ENCODE results near the gene PLOD1.

Gene PLOD1

DNA sequence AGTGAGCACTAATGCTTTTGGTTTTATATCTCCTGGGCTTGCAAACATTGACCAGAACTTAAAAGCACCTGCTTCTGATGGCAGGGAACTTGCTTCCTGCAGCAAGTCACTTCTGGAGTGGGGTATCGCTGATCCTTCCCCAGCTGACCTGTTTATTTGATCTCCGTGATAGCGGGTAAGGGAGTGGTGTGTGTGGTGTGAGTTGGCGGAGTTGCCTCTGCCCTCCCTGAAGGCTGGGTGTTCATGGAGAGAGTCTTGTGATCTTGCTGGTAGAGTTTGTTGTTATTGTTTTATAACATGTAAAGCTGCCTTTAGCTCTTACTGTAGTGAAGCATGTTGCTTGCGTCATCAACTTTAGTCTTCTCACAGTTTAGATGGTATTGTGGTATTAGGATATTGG, 49.6 kb downstream of the PLOD1 start:
- H3K27ac Mint-ChIP-seq = no peak overlapping the region
- ATAC-seq (ENCODE audit: low read depth) (no peak), DNase-seq (ENCODE audit: low spot score in 2 of 2) (no peak)
- H3K4me1 Mint-ChIP-seq = peaks cover 32% of the 10 kb centered on the region
- no peaks in the 10 kb centered on the region for H3K27me3 Mint-ChIP-seq
- H3K4me3 Mint-ChIP-seq = no peak overlapping the region
- no peaks in the 10 kb centered on the region for H3K9me3 Mint-ChIP-seq
- H3K36me3 Mint-ChIP-seq = peaks cover 25% of the 10 kb centered on the region

- no peaks in the 10 kb centered on the region for H3K27me3 Mint-ChIP-seq
- no peak overlapping the region for H3K27ac Mint-ChIP-seq
- DNase-seq (ENCODE audit: low spot score in 2 of 2) = no peak
- H3K4me1 Mint-ChIP-seq = peaks cover 32% of the 10 kb centered on the region
- H3K36me3 Mint-ChIP-seq = peaks cover 28% of the 10 kb centered on the region
- no peak overlapping the region for H3K4me3 Mint-ChIP-seq
- ATAC-seq (ENCODE audit: low read depth) = no peak
- no peaks in the 10 kb centered on the region for H3K9me3 Mint-ChIP-seq
These were observed 50.1 kb downstream of the PLOD1 start for GRCh38 chr1:11984576-11984975.

DNA sequence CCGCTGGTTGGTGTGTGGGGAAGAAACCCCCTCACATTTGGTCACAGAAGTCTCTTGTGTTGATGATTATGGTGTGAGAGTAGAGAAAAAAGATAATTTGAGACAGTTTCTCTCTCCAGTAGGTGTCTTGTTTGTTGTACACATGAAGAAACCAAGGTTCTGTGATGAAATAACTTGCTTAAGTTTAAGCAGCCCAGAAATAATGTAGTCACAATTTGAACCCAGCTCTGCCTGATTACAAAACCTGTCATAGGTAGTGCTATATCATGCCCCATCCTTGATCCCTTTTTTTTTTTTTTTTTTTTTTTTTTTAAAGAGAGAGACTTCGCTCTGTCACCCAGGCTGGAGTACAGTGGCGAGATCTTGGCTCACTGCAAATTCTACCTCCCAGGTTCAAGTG, 50.7 kb downstream of the PLOD1 start:
- H3K36me3 Mint-ChIP-seq = peaks cover 30% of the 10 kb centered on the region

GRCh38 chr1:11985851-11986250, 51.3 kb downstream of the PLOD1 start:
- DNase-seq (ENCODE audit: low spot score in 2 of 2) (no peak), ATAC-seq (ENCODE audit: low read depth) (no peak)
- no peak overlapping the region for H3K4me3 Mint-ChIP-seq
- peaks cover 29% of the 10 kb centered on the region for H3K4me1 Mint-ChIP-seq
- no peaks in the 10 kb centered on the region for H3K27me3 Mint-ChIP-seq
- no peaks in the 10 kb centered on the region for H3K9me3 Mint-ChIP-seq
- no peak overlapping the region for H3K27ac Mint-ChIP-seq
- H3K36me3 Mint-ChIP-seq = peaks cover 36% of the 10 kb centered on the region

More for the DNA sequence above, 50.7 kb downstream of the PLOD1 start:
- Mint-ChIP-seq H3K27ac (no peak overlapping the region), H3K4me3 (no peak overlapping the region), H3K9me3 (no peaks in the 10 kb centered on the region), H3K4me1 (peaks cover 30% of the 10 kb centered on the region), H3K27me3 (no peaks in the 10 kb centered on the region)
- no peak for ATAC-seq (ENCODE audit: low read depth)
- DNase-seq (ENCODE audit: low spot score in 2 of 2) = no peak

DNA sequence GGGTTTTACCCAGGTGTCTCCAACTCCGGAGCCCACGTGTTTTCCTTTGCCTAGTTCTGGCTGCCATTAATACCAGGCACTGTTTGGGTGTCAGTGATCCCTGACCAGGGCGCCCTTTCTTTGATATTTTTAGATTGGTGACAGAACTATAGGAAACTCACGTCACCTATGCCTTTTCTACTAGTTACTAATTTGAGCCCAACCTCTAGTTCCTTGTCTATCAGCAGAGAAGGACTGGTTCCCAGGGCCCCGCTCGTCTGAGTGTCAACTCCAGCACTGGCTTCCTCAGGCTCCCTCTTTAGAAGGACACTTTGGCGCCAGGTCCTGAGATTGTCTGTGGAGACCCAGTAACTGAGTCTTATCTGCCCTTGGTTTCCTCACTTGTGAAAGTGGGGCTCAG, 55.2 kb downstream of the PLOD1 start:
- H3K36me3 Mint-ChIP-seq = peaks cover 29% of the 10 kb centered on the region

DNA sequence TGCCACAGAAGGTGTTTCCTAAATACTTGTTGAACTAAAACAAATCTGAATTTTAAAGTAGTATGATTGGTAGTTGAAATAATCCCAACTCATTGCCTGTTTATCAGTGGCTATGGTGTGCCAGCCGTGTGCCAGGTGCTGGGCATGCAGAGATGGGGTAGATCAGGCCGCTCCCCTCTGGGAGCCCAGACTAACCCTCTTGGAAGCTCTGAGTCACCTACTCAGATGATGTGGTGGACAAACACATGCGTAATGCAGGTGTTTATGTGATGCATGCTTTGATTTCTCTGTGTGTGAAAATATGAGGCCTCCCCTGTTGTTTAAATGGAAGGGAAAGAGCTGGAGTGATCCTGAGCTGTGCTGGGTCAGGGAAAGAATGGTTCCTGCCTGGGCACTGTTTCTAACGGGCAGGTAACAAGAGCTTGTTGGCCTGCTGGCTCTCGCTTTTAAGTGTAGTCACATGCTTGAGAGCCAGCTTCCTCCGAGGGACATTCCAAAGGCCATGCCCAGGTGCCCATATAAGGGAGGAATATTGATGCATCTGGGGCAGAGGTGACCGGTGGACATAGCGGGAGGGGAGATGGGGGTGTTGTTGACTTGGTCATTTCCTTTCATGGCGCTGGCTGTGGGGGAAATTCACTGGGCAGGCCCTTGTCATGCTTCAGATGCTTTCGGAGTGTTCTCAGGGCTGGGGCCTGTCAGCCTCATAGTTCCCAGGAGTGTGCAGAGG, 56.0 kb downstream of the PLOD1 start:
- H3K27me3 Mint-ChIP-seq = no peaks in the 10 kb centered on the region
- H3K36me3 Mint-ChIP-seq = peaks cover 32% of the 10 kb centered on the region
- no peaks in the 10 kb centered on the region for H3K9me3 Mint-ChIP-seq
- no peak overlapping the region for H3K4me3 Mint-ChIP-seq
- DNase-seq (ENCODE audit: low spot score in 2 of 2) (no peak), ATAC-seq (ENCODE audit: low read depth) (no peak)
- H3K4me1 Mint-ChIP-seq = peaks cover 12% of the 10 kb centered on the region
- peak overlapping the region; percentile 69 for H3K27ac Mint-ChIP-seq

More for the DNA sequence above, 55.2 kb downstream of the PLOD1 start:
- H3K4me1 Mint-ChIP-seq = peaks cover 12% of the 10 kb centered on the region
- H3K9me3 Mint-ChIP-seq = no peaks in the 10 kb centered on the region
- H3K27me3 Mint-ChIP-seq = no peaks in the 10 kb centered on the region
- H3K27ac Mint-ChIP-seq = no peak overlapping the region
- DNase-seq (ENCODE audit: low spot score in 2 of 2) (no peak), ATAC-seq (ENCODE audit: low read depth) (no peak)
- no peak overlapping the region for H3K4me3 Mint-ChIP-seq

DNA sequence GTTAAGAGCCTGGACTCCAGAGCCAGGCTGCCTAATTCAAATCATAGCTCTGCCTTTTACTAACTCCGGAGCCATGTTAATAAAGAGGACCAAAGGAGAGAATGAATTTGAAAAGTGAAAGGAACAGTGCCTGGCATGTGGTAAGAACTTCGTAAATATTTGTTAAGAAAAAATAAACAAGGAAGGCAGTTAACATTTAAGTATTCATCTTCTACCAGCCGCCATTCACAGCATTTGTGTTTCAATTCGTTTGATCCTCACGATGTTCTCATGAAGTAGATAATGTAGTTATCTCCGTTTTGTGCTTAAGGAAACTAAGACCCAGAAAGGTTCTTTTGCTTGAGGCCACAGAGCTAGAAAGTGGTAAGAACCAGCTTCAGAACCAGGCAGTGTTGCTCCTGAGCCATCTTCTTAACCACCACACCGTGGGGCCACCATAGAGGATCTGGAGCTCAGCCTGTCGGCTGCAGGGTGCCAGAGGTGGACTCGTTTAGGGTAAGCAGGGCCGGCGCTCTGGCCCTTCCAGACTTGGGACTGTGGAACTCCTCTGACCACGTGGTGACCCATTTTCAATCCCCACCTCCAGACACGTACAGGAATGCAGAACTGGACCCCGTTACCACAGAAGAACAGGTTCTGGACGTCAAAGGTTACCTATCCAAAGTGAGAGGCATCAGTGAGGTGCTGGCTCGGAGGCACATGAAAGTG, 57.6 kb downstream of the PLOD1 start:
- Mint-ChIP-seq H3K9me3 (no peaks in the 10 kb centered on the region), H3K27me3 (no peaks in the 10 kb centered on the region), H3K27ac (no peak overlapping the region), H3K36me3 (peaks cover 34% of the 10 kb centered on the region), H3K4me3 (no peak overlapping the region), H3K4me1 (peaks cover 6% of the 10 kb centered on the region)
- no peak for ATAC-seq (ENCODE audit: low read depth)
- DNase-seq (ENCODE audit: low spot score in 2 of 2) = no peak

DNA sequence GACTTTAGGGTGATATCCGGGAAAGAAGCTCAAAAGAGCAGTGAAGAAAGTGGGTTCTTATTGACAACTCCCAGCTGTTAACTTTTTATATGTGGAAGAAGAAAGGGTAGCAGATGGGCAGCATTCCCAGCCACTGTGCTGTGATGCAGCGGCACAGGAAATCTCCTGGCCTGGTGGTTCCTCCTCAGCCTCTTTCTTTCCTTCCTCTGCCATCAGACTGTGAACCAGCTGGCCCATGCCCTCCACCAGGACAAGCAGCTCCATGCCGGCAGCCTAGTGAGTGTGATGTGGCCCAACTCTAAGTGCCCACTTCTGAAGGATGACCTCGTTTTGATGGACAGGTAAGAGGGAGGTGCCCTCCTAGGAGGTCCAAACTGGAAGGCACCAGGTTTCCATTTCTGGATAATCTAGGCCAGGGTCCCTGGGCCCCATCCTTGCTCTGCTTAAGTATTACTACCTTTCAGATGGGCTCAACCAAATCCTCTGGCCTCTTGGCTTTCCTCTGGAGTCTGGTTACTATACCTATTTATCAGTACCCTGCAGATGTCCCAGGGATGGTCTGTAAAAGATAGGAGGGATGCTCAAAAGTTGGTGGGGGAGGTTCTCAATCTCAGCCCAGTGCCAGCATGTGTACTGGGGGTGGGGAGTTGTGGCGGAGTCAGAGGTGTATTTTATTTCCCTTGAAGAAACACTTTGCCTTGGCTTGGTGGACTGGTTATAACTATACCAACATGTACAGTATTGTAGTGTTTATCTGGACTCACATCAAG, 62.7 kb downstream of the PLOD1 start:
- no peaks in the 10 kb centered on the region for H3K27me3 Mint-ChIP-seq
- no peak for ATAC-seq (ENCODE audit: low read depth)
- peak overlapping the region; percentile 41 for H3K27ac Mint-ChIP-seq
- peaks cover 24% of the 10 kb centered on the region for H3K36me3 Mint-ChIP-seq
- DNase-seq (ENCODE audit: low spot score in 2 of 2) = no peak
- H3K4me1 Mint-ChIP-seq = no peaks in the 10 kb centered on the region
- H3K9me3 Mint-ChIP-seq = no peaks in the 10 kb centered on the region
- H3K4me3 Mint-ChIP-seq = no peak overlapping the region

- Mint-ChIP-seq H3K9me3 (no peaks in the 10 kb centered on the region), H3K27ac (no peak overlapping the region), H3K4me1 (no peaks in the 10 kb centered on the region), H3K27me3 (no peaks in the 10 kb centered on the region), H3K4me3 (no peak overlapping the region), H3K36me3 (peaks cover 26% of the 10 kb centered on the region)
- no peak for DNase-seq (ENCODE audit: low spot score in 2 of 2)
- ATAC-seq (ENCODE audit: low read depth) = no peak
These were observed 64.1 kb downstream of the PLOD1 start for GRCh38 chr1:11998636-11999035.

- Mint-ChIP-seq H3K4me3 (no peak overlapping the region), H3K36me3 (peaks cover 26% of the 10 kb centered on the region), H3K4me1 (no peaks in the 10 kb centered on the region), H3K27me3 (no peaks in the 10 kb centered on the region), H3K27ac (no peak overlapping the region), H3K9me3 (no peaks in the 10 kb centered on the region)
- no peak for ATAC-seq (ENCODE audit: low read depth)
- no peak for DNase-seq (ENCODE audit: low spot score in 2 of 2)
These were observed 64.7 kb downstream of the PLOD1 start for GRCh38 chr1:11999236-11999635.

GRCh38 chr1:12001249-12001917, 66.9 kb downstream of the PLOD1 start:
- Mint-ChIP-seq H3K27me3 (no peaks in the 10 kb centered on the region), H3K9me3 (no peaks in the 10 kb centered on the region), H3K36me3 (peaks cover 30% of the 10 kb centered on the region), H3K27ac (peak overlapping the region; percentile 11), H3K4me1 (peaks cover 3% of the 10 kb centered on the region), H3K4me3 (no peak overlapping the region)
- ATAC-seq (ENCODE audit: low read depth) = peak; percentile 35
- DNase-seq (ENCODE audit: low spot score in 2 of 2) = peak; percentile 42 to 48

DNA sequence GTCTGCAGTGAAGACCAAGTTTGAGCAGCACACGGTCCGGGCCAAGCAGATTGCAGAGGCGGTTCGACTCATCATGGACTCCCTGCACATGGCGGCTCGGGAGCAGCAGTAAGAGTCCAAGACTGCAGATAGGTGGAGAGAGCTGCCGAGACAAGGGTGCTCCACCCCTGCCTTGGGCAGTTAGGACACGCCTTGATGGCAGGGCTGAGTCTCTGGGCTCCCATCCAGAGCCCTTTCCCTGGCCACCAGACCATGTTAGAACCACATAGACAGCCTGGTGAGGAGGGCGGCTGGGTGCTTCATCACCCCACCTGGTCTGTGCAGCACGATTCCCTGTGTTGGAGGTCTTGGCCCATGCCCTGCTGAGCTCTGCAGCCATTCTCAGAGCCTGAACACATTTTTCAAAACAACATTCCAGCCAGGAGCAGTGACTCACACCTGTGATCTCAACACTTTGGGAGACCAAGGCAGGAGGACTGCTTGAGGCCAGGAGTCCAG, 67.5 kb downstream of the PLOD1 start:
- DNase-seq (ENCODE audit: low spot score in 2 of 2) (no peak), ATAC-seq (ENCODE audit: low read depth) (no peak)
- Mint-ChIP-seq H3K27me3 (no peaks in the 10 kb centered on the region), H3K36me3 (peaks cover 29% of the 10 kb centered on the region), H3K27ac (no peak overlapping the region), H3K9me3 (no peaks in the 10 kb centered on the region), H3K4me3 (no peak overlapping the region), H3K4me1 (peaks cover 3% of the 10 kb centered on the region)

- H3K4me1 Mint-ChIP-seq = peaks cover 3% of the 10 kb centered on the region
- no peak overlapping the region for H3K27ac Mint-ChIP-seq
- ATAC-seq (ENCODE audit: low read depth) (no peak), DNase-seq (ENCODE audit: low spot score in 2 of 2) (no peak)
- no peaks in the 10 kb centered on the region for H3K9me3 Mint-ChIP-seq
- H3K36me3 Mint-ChIP-seq = peaks cover 34% of the 10 kb centered on the region
- no peak overlapping the region for H3K4me3 Mint-ChIP-seq
- no peaks in the 10 kb centered on the region for H3K27me3 Mint-ChIP-seq
These were observed 69.2 kb downstream of the PLOD1 start for GRCh38 chr1:12003762-12004161.
